Mammary epithelial cell (primary cell): Measurements from ENCODE around the gene CCDC13.

Experiments
- EZH2 ChIP-seq: IDR thresholded peaks from 2 replicates; pipeline ENCODE4 v1.6.1; 2012; ENCODE audit warnings: low read length, inconsistent platforms, borderline replicate concordance
- TF ChIP-seq, protein P1 (sequence below), 2 donors: IDR thresholded peaks in 1 of 2; conservative IDR thresholded peaks in 1 of 2; 2 replicates each; pipeline ENCODE4 v1.5.1; 2011 to 2012; ENCODE audit warnings: inconsistent platforms in 2 of 2, low read length in 2 of 2, mild to moderate bottlenecking in 2 of 2, control low read depth in 1 of 2, low read depth in 1 of 2; ENCODE audit not compliant: insufficient read depth in 1 of 2; ENCODE audit errors: extremely low read depth in 1 of 2

- TF ChIP-seq, protein P1, sequence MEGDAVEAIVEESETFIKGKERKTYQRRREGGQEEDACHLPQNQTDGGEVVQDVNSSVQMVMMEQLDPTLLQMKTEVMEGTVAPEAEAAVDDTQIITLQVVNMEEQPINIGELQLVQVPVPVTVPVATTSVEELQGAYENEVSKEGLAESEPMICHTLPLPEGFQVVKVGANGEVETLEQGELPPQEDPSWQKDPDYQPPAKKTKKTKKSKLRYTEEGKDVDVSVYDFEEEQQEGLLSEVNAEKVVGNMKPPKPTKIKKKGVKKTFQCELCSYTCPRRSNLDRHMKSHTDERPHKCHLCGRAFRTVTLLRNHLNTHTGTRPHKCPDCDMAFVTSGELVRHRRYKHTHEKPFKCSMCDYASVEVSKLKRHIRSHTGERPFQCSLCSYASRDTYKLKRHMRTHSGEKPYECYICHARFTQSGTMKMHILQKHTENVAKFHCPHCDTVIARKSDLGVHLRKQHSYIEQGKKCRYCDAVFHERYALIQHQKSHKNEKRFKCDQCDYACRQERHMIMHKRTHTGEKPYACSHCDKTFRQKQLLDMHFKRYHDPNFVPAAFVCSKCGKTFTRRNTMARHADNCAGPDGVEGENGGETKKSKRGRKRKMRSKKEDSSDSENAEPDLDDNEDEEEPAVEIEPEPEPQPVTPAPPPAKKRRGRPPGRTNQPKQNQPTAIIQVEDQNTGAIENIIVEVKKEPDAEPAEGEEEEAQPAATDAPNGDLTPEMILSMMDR (conservative IDR thresholded peaks at IDR 0.05 in 1 of 2, IDR thresholded peaks at IDR 0.05 in 1 of 2; ENCODE audit: extremely low read depth in 1 of 2, insufficient read depth in 1 of 2, low read depth in 1 of 2, low read length in 2 of 2), result no peak
- TF ChIP-seq EZH2, result no peak
Observed at GRCh38 chr3:42786212-42786611, 13.2 kb upstream of the CCDC13 start.
